ENCODE data around the gene TNFSF8.
A peak's percentile ranks its signal among the peaks of the same experiment; 100 is the strongest.

The TNFSF8 gene

DNA sequence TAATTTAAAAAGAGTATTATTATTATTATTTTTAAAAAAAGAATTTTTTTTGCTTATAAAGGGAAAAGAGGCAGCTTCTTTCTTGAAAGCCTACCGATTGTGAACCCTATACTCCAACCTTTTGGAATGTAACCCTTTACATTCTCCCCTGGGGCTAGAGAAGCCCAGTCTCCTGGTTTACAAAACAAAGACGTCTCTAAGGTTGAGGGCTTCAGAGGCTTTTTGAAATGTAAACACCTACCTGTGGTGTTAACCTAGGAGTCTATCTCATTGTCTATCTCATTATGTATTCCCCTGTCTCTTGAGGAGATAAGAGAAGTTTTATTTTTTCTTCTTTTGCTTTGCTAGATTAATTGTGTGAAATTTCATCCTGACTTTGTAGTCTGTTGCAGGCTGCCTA is 4.7 kb downstream of the TNFSF8 start:
- Histone ChIP-seq H4K20me1 (ENCODE audit: low read depth, low read length) (no peaks in the 10 kb centered on the region), H3K9ac (ENCODE audit: low read length) (peak overlapping the region; percentile 22), H3F3A (ENCODE audit: insufficient read depth) (peaks cover 31% of the 10 kb centered on the region), H3K9me2 (replicated peaks; ENCODE audit: insufficient read depth, low read length) (no peaks in the 10 kb centered on the region), H3K4me2 (ENCODE audit: low read depth, low read length, poor library complexity, severe bottlenecking) (peak overlapping the region; percentile 82), H2AFZ (ENCODE audit: low read depth, low read length, severe bottlenecking) (no peak overlapping the region), H3K4me3 (ENCODE audit: insufficient read depth, low read length, poor library complexity, severe bottlenecking) (peak overlapping the region; percentile 32), H3K79me2 (ENCODE audit: insufficient read depth, low read length) (no peaks in the 10 kb centered on the region), H3K9me3 (ENCODE audit: insufficient read depth, low read length) (no peaks in the 10 kb centered on the region), H3K36me3 (ENCODE audit: low read length) (no peaks in the 10 kb centered on the region), H3K27me3 (ENCODE audit: low read length) (no peaks in the 10 kb centered on the region), H3K27ac (ENCODE audit: low read depth, low read length) (peak overlapping the region; percentile 92)
- no peak for TF ChIP-seq EZH2phosphoT487 (conservative IDR thresholded peaks at IDR 0.05; ENCODE audit: low read length)
- TF ChIP-seq, protein P1, sequence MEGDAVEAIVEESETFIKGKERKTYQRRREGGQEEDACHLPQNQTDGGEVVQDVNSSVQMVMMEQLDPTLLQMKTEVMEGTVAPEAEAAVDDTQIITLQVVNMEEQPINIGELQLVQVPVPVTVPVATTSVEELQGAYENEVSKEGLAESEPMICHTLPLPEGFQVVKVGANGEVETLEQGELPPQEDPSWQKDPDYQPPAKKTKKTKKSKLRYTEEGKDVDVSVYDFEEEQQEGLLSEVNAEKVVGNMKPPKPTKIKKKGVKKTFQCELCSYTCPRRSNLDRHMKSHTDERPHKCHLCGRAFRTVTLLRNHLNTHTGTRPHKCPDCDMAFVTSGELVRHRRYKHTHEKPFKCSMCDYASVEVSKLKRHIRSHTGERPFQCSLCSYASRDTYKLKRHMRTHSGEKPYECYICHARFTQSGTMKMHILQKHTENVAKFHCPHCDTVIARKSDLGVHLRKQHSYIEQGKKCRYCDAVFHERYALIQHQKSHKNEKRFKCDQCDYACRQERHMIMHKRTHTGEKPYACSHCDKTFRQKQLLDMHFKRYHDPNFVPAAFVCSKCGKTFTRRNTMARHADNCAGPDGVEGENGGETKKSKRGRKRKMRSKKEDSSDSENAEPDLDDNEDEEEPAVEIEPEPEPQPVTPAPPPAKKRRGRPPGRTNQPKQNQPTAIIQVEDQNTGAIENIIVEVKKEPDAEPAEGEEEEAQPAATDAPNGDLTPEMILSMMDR (IDR thresholded peaks at IDR 0.05; ENCODE audit: insufficient read depth, low read length, poor library complexity, severe bottlenecking): no peak

GRCh38 chr9:114925039-114925438 is 5.4 kb downstream of the TNFSF8 start:
- Histone ChIP-seq H3K27me3 (ENCODE audit: low read length) (no peaks in the 10 kb centered on the region), H3K9me2 (replicated peaks; ENCODE audit: insufficient read depth, low read length) (no peaks in the 10 kb centered on the region), H3K9me3 (ENCODE audit: insufficient read depth, low read length) (no peaks in the 10 kb centered on the region), H2AFZ (ENCODE audit: low read depth, low read length, severe bottlenecking) (no peak overlapping the region), H3K36me3 (ENCODE audit: low read length) (no peaks in the 10 kb centered on the region), H3K27ac (ENCODE audit: low read depth, low read length) (peak overlapping the region; percentile 92), H3K4me3 (ENCODE audit: insufficient read depth, low read length, poor library complexity, severe bottlenecking) (peak overlapping the region; percentile 4), H3F3A (ENCODE audit: insufficient read depth) (peaks cover 31% of the 10 kb centered on the region), H3K79me2 (ENCODE audit: insufficient read depth, low read length) (no peaks in the 10 kb centered on the region), H4K20me1 (ENCODE audit: low read depth, low read length) (no peaks in the 10 kb centered on the region), H3K9ac (ENCODE audit: low read length) (peak overlapping the region; percentile 29; the same call in 1 of the 2 replicates), H3K4me2 (ENCODE audit: low read depth, low read length, poor library complexity, severe bottlenecking) (peak overlapping the region; percentile 82)
- TF ChIP-seq, protein P1 (IDR thresholded peaks at IDR 0.05; ENCODE audit: insufficient read depth, low read length, poor library complexity, severe bottlenecking): no peak

DNA sequence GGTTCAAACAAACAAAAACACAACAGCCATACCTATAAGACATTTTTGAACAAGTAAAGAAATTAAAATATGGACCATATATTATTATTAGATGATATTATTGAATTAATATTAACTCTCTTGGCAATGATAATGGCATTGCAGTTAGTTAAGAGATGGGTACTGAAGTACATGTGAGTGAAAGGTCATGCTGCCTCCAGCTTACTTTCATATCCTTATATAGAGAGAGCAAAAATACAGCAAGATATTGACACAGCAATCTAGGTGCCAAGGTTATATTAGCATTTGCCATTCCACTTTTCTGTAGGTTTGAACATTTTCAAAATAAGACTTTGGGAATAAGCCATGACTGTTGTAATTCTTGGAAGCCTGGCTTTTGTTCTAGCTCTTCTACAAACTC is 6.1 kb downstream of the TNFSF8 start:
- H3K79me2 ChIP-seq (ENCODE audit: insufficient read depth, low read length): no peaks in the 10 kb centered on the region
- peak overlapping the region; percentile 29; the same call in 1 of the 2 replicates for H3K9ac ChIP-seq (ENCODE audit: low read length)
- TF ChIP-seq EZH2phosphoT487 (conservative IDR thresholded peaks at IDR 0.05; ENCODE audit: low read length): no peak
- TF ChIP-seq, protein P1 (IDR thresholded peaks at IDR 0.05; ENCODE audit: insufficient read depth, low read length, poor library complexity, severe bottlenecking): no peak
- no peaks in the 10 kb centered on the region for H3K9me3 ChIP-seq (ENCODE audit: insufficient read depth, low read length)
- no peaks in the 10 kb centered on the region for H4K20me1 ChIP-seq (ENCODE audit: low read depth, low read length)
- H3K27ac ChIP-seq (ENCODE audit: low read depth, low read length): peak overlapping the region; percentile 92
- no peak overlapping the region for H2AFZ ChIP-seq (ENCODE audit: low read depth, low read length, severe bottlenecking)
- H3F3A ChIP-seq (ENCODE audit: insufficient read depth): peaks cover 28% of the 10 kb centered on the region
- no peaks in the 10 kb centered on the region for H3K9me2 ChIP-seq (replicated peaks; ENCODE audit: insufficient read depth, low read length)
- H3K4me2 ChIP-seq (ENCODE audit: low read depth, low read length, poor library complexity, severe bottlenecking): peak overlapping the region; percentile 82
- H3K36me3 ChIP-seq (ENCODE audit: low read length): no peaks in the 10 kb centered on the region
- no peaks in the 10 kb centered on the region for H3K27me3 ChIP-seq (ENCODE audit: low read length)
- H3K4me3 ChIP-seq (ENCODE audit: insufficient read depth, low read length, poor library complexity, severe bottlenecking): peak overlapping the region; percentile 4
